Tibial nerve (tissue), 4 donors: ENCODE results near the gene ASCL2. TPM values are rescaled to one million over a fixed set of nuclear protein-coding genes. Genes with fewer than 3 reads are reported as not detected.

Experiments used
- DNase-seq, 2 donors: peaks; one replicate each; pipeline ENCODE4 v3.0.0-alpha.2; 2019; ENCODE audit warnings: low spot score in 2 of 2
- H3K27ac ChIP-seq, 4 donors: fragments of 200-600 bp; sonication (generic) in 3 of 4; one replicate each; pipeline ENCODE4 v1.5.1; 2017 to 2019; ENCODE audit warnings: mild to moderate bottlenecking in 1 of 4
- H3K27me3 ChIP-seq, 2 donors: fragments of 200-600 bp; sonication (generic) in 1 of 2; one replicate each; pipeline versions ENCODE4 v1.5.1 to v1.6.0; 2017 to 2019
- H3K36me3 ChIP-seq, 3 donors: fragments of 200-600 bp; sonication (generic); one replicate each; pipeline ENCODE4 v1.5.1; 2018 to 2019
- H3K4me1 ChIP-seq, 4 donors: fragments of 200-600 bp; sonication (generic) in 3 of 4; one replicate each; pipeline ENCODE4 v1.5.1; 2017 to 2019
- H3K4me3 ChIP-seq, 4 donors: fragments of 200-600 bp; sonication (generic) in 3 of 4; one replicate each; pipeline ENCODE4 v1.5.1; 2017 to 2019; ENCODE audit warnings: mild to moderate bottlenecking in 1 of 4, moderate library complexity in 1 of 4
- H3K9me3 ChIP-seq, 4 donors: fragments of 200-600 bp; sonication (generic) in 3 of 4; one replicate each; pipeline ENCODE4 v1.5.1; 2017 to 2019
- EP300 ChIP-seq, 2 donors: sonication (generic); formaldehyde crosslinking; IDR thresholded peaks; one replicate each; pipeline ENCODE4 v1.6.1; 2017; ENCODE audit warnings: antibody characterized with exemption in 2 of 2, mild to moderate bottlenecking in 1 of 2
- POLR2A ChIP-seq, 2 donors: fragments of 450-650 bp; IDR thresholded peaks; one replicate each; pipeline ENCODE4 v1.6.1; 2017; ENCODE audit warnings: antibody characterized with exemption in 2 of 2, mild to moderate bottlenecking in 2 of 2, moderate library complexity in 2 of 2
- WGBS, 2 donors: methylation state at CpG; one replicate each; pipeline ENCODE4 v1.1.5; 2018; 5-methylcytosine and 5-hydroxymethylcytosine counted together
- total RNA-seq, 4 donors: library from RNA; depleted of rRNA; stranded (reverse); fragments of >200 nt; gene quantifications; one replicate each; pipeline ENCODE4 v1.1.0, GENCODE V29; 2016
- TF ChIP-seq, protein P1 (sequence below), 5 experiments: fragments of 200-600 bp in 3 of 5; fragments of 450-650 bp in 2 of 5; sonication (generic) in 3 of 5; IDR thresholded peaks; one replicate each; pipeline ENCODE4 v1.5.1; 2016 to 2019; ENCODE audit warnings: antibody characterized with exemption in 5 of 5, mild to moderate bottlenecking in 3 of 5, moderate library complexity in 2 of 5

Gene ASCL2
- total RNA-seq, 4 donors from 2014 or later = 0.66 to 4.1 (median 3.0) TPM

DNA sequence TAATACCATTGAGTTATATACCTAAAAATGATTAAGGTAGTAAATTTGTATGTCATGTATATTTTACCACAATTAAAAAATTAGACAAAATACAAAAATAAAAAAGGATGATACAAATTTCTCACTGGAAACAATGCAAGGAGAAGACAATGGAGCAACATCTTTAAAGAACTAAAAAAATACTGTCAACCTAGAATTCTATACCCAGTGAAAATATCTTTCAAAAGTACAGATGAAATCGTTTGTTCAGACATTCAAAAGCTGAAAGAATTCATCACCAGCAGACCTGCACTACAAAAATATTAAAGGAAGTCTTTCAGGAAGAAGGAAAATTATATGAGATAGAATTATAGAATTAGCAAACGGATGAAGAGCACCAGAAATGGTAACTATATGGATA is 9.8 kb upstream of the ASCL2 start:
- Histone ChIP-seq H3K9me3 (peaks cover 0 to 15% (median 0%) of the 10 kb centered on the region in 4 donors), H3K27me3 (no peaks in the 10 kb centered on the region), H3K4me3 (no peak overlapping the region), H3K27ac (no peak overlapping the region), H3K36me3 (no peaks in the 10 kb centered on the region), H3K4me1 (peaks cover 0 to 10% (median 0%) of the 10 kb centered on the region in 4 donors)
- no peak for DNase-seq
- TF ChIP-seq EP300 (IDR thresholded peaks at IDR 0.05) (no peak), POLR2A (IDR thresholded peaks at IDR 0.05) (no peak)
- TF ChIP-seq, protein P1, sequence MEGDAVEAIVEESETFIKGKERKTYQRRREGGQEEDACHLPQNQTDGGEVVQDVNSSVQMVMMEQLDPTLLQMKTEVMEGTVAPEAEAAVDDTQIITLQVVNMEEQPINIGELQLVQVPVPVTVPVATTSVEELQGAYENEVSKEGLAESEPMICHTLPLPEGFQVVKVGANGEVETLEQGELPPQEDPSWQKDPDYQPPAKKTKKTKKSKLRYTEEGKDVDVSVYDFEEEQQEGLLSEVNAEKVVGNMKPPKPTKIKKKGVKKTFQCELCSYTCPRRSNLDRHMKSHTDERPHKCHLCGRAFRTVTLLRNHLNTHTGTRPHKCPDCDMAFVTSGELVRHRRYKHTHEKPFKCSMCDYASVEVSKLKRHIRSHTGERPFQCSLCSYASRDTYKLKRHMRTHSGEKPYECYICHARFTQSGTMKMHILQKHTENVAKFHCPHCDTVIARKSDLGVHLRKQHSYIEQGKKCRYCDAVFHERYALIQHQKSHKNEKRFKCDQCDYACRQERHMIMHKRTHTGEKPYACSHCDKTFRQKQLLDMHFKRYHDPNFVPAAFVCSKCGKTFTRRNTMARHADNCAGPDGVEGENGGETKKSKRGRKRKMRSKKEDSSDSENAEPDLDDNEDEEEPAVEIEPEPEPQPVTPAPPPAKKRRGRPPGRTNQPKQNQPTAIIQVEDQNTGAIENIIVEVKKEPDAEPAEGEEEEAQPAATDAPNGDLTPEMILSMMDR (IDR thresholded peaks at IDR 0.05) = no peak
- 70 to 88% methylated on average over 2 of the region's 2 CpGs for WGBS, 2 donors

DNA sequence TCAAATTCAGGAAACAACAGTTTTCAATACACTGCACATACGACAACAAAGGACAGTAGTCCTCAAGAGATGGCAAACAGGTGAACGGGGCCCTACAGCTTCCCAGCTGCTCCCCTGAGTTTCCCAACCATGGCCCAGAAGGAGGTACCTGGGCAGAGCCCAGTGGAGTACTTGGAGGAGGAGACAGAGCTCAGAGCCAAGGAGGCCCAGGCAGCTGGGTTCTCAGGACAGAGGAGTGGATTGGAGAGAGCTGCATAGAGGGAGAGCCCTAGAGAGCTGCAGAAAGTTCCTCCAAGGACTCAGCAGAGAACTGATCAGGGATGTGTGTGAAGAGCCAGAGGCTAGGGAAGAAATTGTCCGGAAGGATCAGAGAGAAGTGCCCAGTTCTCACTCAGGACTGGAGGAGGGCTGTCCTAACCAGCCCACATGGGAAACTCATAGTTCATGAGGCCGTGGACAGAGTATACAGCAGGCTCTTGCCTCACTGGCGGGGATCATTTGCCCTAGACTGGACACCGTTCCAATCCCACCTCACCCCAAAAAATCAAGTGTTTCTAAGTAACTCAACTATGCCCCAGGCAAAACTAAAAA is 7.6 kb upstream of the ASCL2 start:
- no peak for DNase-seq
- Histone ChIP-seq H3K27me3 (no peaks in the 10 kb centered on the region), H3K27ac (peak overlapping the region in 2 of 4 donors; percentile 14 to 30), H3K36me3 (no peaks in the 10 kb centered on the region), H3K9me3 (peaks cover 0 to 11% (median 0%) of the 10 kb centered on the region in 4 donors), H3K4me1 (peaks cover 0 to 10% (median 0%) of the 10 kb centered on the region in 4 donors), H3K4me3 (no peak overlapping the region)
- WGBS, 2 donors = 61 to 67% methylated on average over 6 of the region's 6 CpGs
- TF ChIP-seq POLR2A (IDR thresholded peaks at IDR 0.05) = no peak
- TF ChIP-seq, protein P1 (IDR thresholded peaks at IDR 0.05) = no peak
- no peak for TF ChIP-seq EP300 (IDR thresholded peaks at IDR 0.05)

DNA sequence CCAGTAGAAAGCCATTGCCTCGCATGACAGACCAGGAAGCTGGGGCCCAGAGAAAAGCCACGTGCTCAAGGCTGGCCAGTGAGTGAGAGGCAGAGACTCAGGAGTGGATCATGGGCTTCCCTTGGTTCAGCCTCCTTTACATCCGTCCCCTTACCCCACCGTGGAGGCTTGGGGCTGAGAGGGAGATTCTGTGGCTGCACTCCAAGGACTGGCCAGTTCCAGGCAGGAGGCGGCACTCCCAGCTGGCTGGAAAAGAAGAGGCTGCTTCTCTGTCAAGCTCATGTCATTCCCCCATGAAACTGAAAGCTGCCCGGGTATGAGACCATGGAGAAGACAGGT is 6.6 kb upstream of the ASCL2 start:
- Histone ChIP-seq H3K4me1 (peaks cover 0 to 10% (median 0%) of the 10 kb centered on the region in 4 donors), H3K27me3 (peaks cover 0 to 2% of the 10 kb centered on the region in 2 donors), H3K4me3 (no peak overlapping the region), H3K36me3 (no peaks in the 10 kb centered on the region), H3K27ac (peak overlapping the region in 2 of 4 donors; percentile 3 to 30), H3K9me3 (peaks cover 0 to 5% (median 0%) of the 10 kb centered on the region in 4 donors)
- TF ChIP-seq POLR2A (IDR thresholded peaks at IDR 0.05) (no peak), EP300 (IDR thresholded peaks at IDR 0.05) (no peak)
- TF ChIP-seq, protein P1 (IDR thresholded peaks at IDR 0.05) = no peak
- no peak for DNase-seq
- 43 to 52% methylated on average over 6 of the region's 6 CpGs for WGBS, 2 donors

DNA sequence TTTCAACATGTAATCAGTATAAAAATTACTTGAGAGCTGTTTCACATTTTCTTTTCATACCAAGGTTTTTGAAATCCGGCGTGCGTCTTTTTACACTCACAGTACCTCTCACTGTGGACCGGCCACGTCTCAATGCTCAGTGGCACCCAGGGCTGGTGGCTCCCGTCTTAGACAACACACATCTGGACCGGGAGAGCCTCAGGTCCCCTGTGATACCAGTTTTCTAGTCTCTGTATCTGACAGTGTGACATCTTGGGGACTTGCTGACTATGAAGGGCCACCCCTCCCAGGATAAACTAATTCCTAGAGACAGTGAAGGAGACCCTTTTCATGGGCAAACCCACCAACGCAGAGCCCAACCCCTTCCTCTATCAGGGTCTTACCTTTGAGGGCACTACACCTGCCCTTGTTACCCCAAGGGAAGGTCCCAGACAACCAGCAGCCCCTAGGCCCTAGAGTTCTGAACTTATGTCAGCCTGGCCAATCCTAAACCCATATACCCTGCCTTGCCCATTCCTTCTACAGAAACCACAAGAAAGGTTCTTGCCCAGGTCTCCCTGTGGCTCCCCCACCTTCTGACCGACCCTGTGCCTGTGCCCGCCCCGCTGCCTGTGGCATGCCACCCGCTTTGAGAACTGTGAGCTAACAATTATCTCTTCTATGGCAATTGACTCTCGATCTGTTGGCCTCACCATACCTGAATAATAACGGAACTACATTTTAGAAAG is 6.1 kb upstream of the ASCL2 start:
- peaks cover 0 to 11% (median 0%) of the 10 kb centered on the region in 4 donors for H3K4me1 ChIP-seq
- DNase-seq = no peak
- H3K27ac ChIP-seq = peak overlapping the region in 1 of 4 donors; percentile 3
- peaks cover 0 to 8% of the 10 kb centered on the region in 2 donors for H3K27me3 ChIP-seq
- TF ChIP-seq EP300 (IDR thresholded peaks at IDR 0.05) = no peak
- TF ChIP-seq, protein P1 (IDR thresholded peaks at IDR 0.05) = no peak
- no peak for TF ChIP-seq POLR2A (IDR thresholded peaks at IDR 0.05)
- WGBS, 2 donors = 86 to 96% methylated on average over 14 of the region's 14 CpGs
- peaks cover 0 to 5% (median 0%) of the 10 kb centered on the region in 4 donors for H3K9me3 ChIP-seq
- H3K4me3 ChIP-seq = no peak overlapping the region
- no peaks in the 10 kb centered on the region for H3K36me3 ChIP-seq
